Ovary (tissue), 9 donors: ENCODE measurements around the gene ARSJ. TPM values are rescaled to one million over a fixed set of nuclear protein-coding genes. Genes with fewer than 3 reads are reported as not detected.

ENCODE experiments used
- DNase-seq, 5 donors: peaks; one replicate each; pipeline ENCODE4 v3.0.0-alpha.2; 2019 to 2020
- H3K27ac ChIP-seq, 2 donors: fragments of 200-600 bp; one replicate each; pipeline versions ENCODE4 v1.5.1 to v1.8.0; 2019 to 2022
- H3K27me3 ChIP-seq: fragments of 200-600 bp; one replicate; pipeline ENCODE4 v1.8.0; 2022
- H3K36me3 ChIP-seq: fragments of 200-600 bp; sonication (generic); one replicate; pipeline ENCODE4 v1.5.1; 2019
- H3K4me1 ChIP-seq: one replicate; pipeline ENCODE4 v1.8.1; 2013; ENCODE audit warnings: mild to moderate bottlenecking, moderate library complexity; ENCODE audit not compliant: insufficient read depth
- H3K4me3 ChIP-seq: fragments of 200-600 bp; sonication (generic); one replicate; pipeline ENCODE4 v1.5.1; 2017
- H3K9me3 ChIP-seq, 2 donors: fragments of 200-600 bp in 1 of 2; sonication (generic) in 1 of 2; one replicate each; pipeline versions ENCODE4 v1.5.1 to v1.8.1; 2013 to 2019; ENCODE audit warnings: mild to moderate bottlenecking in 1 of 2, moderate library complexity in 1 of 2
- CTCF ChIP-seq, 3 donors: fragments of 450-650 bp in 2 of 3; fragments of 200-600 bp in 1 of 3; IDR thresholded peaks; one replicate each; pipeline versions ENCODE4 v1.5.1 to v1.8.0; 2016 to 2022; ENCODE audit warnings: antibody characterized with exemption in 3 of 3, mild to moderate bottlenecking in 1 of 3
- EP300 ChIP-seq: sonication (generic); formaldehyde crosslinking; IDR thresholded peaks from one replicate; pipeline ENCODE4 v1.6.1; 2017; ENCODE audit warnings: antibody characterized with exemption
- POLR2A ChIP-seq: fragments of 450-650 bp; IDR thresholded peaks from one replicate; pipeline ENCODE4 v1.6.1; 2017; ENCODE audit warnings: antibody characterized with exemption, mild to moderate bottlenecking, moderate library complexity
- WGBS, 3 donors: extraction: QIAGEN DNeasy Blood & Tissue Kit in 1 of 3; methylation state at CpG; one replicate each; pipeline versions ENCODE4 v1.1.5 to v1.1.7; 2013 to 2017; 5-methylcytosine and 5-hydroxymethylcytosine counted together
- intact Hi-C, 4 donors: fragments of 100-400 bp; cut with DNase I; formaldehyde crosslinking; loops; one replicate each; pipeline versions ENCODE4 v1.11.0 to v1.15.1; 2022 to 2023
- polyA plus RNA-seq, 2 donors: library from polyadenylated mRNA; stranded (reverse); fragments of 200-250 nt in 1 of 2; fragments of 350-450 nt in 1 of 2; fragmentation: Illumina TruSeq in 1 of 2; extraction: RNeasy Lipid Tissue Mini Kit (QIAGEN cat#74804) in 1 of 2; gene quantifications; one replicate each; pipeline ENCODE4 v1.2.3, GENCODE V29; 2013 to 2014
- total RNA-seq, 7 donors: library from RNA; depleted of rRNA in 2 of 7; stranded (reverse); fragments of >200 nt in 2 of 7; fragmentation: NEBNext Ultra II Directional in 3 of 7; extraction: Animal tissue kit (Norgen Biotek cat#: 25700) in 3 of 7; gene quantifications; one replicate each; pipeline versions ENCODE4 v1.1.0 to v1.2.4, GENCODE V29; 2016 to 2023
- donor health status: DM: no; HTN: no; CAD: no; lungs with moderate emphysema.
- donor health status: DM: no; HTN: no; CAD: no.
- donor health status: Bipolar disorder and iron deficiency.
- donor health status: DM: yes; HTN: yes; CAD: no.
- donor health status: DM: no; HTN: no; CAD: no.
- donor health status: DM: yes; HTN: yes; CAD: no.

ARSJ gene
- total and polyA plus RNA-seq, 9 donors, result 1.3 to 6.7 (median 4.4) TPM

GRCh38 chr4:113968473-113968872 is 11.0 kb downstream of the ARSJ start:
- no peak overlapping the region for H3K27ac ChIP-seq

GRCh38 chr4:113967687-113968086 is 11.8 kb downstream of the ARSJ start:
- TF ChIP-seq POLR2A (no peak), CTCF (IDR thresholded peaks at IDR 0.05) (no peak), EP300 (no peak)
- Histone ChIP-seq H3K9me3 (no peaks in the 10 kb centered on the region), H3K4me3 (no peak overlapping the region), H3K27ac (no peak overlapping the region), H3K27me3 (no peaks in the 10 kb centered on the region), H3K36me3 (no peaks in the 10 kb centered on the region), H3K4me1 (no peaks in the 10 kb centered on the region)
- DNase-seq, result no peak
- intact Hi-C loops, result no loop called here

More at GRCh38 chr4:113968473-113968872, 11.0 kb downstream of the ARSJ start:
- H3K4me3 ChIP-seq, result no peak overlapping the region
- TF ChIP-seq POLR2A, result no peak
- no peak for TF ChIP-seq EP300
- no peak for TF ChIP-seq CTCF (IDR thresholded peaks at IDR 0.05)
- intact Hi-C loops, result no loop called here
- H3K9me3 ChIP-seq, result no peaks in the 10 kb centered on the region
- no peaks in the 10 kb centered on the region for H3K4me1 ChIP-seq
- WGBS, 3 donors, result 73 to 90% (median 74%) methylated on average over 2 of the region's 2 CpGs
- H3K36me3 ChIP-seq, result no peaks in the 10 kb centered on the region
- no peaks in the 10 kb centered on the region for H3K27me3 ChIP-seq
- no peak for DNase-seq

- no peak overlapping the region for H3K4me3 ChIP-seq
- intact Hi-C loops, result no loop called here
- no peak for DNase-seq
- no peak for TF ChIP-seq CTCF (IDR thresholded peaks at IDR 0.05)
- H3K27ac ChIP-seq, result no peak overlapping the region
- H3K36me3 ChIP-seq, result no peaks in the 10 kb centered on the region
- H3K9me3 ChIP-seq, result no peaks in the 10 kb centered on the region
- no peaks in the 10 kb centered on the region for H3K27me3 ChIP-seq
- WGBS, 3 donors, result 82 to 90% (median 84%) methylated on average over 3 of the region's 3 CpGs
- H3K4me1 ChIP-seq, result no peaks in the 10 kb centered on the region
These were observed 16.7 kb downstream of the ARSJ start for GRCh38 chr4:113962719-113963265.

GRCh38 chr4:113962016-113962347 is 17.5 kb downstream of the ARSJ start:
- WGBS, 3 donors, result 66 to 80% (median 75%) methylated on average over 2 of the region's 2 CpGs
- Histone ChIP-seq H3K27ac (no peak overlapping the region), H3K4me1 (no peaks in the 10 kb centered on the region), H3K4me3 (no peak overlapping the region), H3K27me3 (no peaks in the 10 kb centered on the region), H3K9me3 (no peaks in the 10 kb centered on the region), H3K36me3 (no peaks in the 10 kb centered on the region)
- intact Hi-C loops, result no loop called here
- DNase-seq, result no peak
- TF ChIP-seq EP300 (no peak), POLR2A (no peak), CTCF (IDR thresholded peaks at IDR 0.05) (no peak)
